ENCODE measurements around the gene GCAT.
"Not testable (repeated sequence)": the region's sequence is repeated elsewhere in the genome, so short reads cannot be mapped to it uniquely, and the experiment has no call there.

Gene GCAT

DNA sequence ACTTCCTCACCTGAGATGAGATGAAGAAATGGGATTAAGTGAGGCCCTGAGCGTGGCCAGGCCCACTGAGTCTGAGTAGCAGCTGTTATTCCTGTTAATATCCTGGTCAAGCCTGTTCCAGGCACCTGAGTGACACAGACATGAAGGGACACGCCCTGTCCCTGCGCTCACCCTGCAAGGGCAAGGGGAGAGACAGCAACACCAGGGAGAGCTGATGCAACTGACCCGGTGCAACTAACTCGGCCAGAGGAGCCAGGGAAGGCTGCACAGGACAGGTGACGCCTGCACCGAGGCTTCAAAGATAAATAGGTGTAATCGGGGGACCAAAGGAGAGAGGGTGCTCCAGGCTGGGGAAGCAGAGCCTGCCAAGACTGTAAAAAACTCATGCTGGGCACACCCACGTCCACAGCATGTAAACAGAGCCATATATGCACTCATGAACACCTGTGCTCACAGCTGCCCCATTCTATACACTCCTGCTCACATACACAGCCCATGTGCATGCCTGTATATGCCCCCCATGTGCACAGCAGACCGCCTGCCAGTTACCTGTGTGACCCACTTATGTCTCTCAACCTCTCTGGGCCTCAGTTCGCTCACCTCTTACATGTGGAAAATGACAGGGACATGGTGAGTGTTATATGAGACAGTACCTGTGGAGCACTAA is 22.8 kb upstream of the GCAT start:
- no peak for TF ChIP-seq ESRRG (CRISPR knock-in tag; IDR thresholded peaks at IDR 0.05)
- no peak for TF ChIP-seq ISL1 (CRISPR knock-in tag; IDR thresholded peaks at IDR 0.05)
- TF ChIP-seq GLIS3 (CRISPR knock-in tag; IDR thresholded peaks at IDR 0.05) = no peak
- TF ChIP-seq ZNF565 (CRISPR knock-in tag; conservative IDR thresholded peaks at IDR 0.05; ENCODE audit: low read depth) = no peak
- no peak for TF ChIP-seq PPARA (CRISPR knock-in tag; IDR thresholded peaks at IDR 0.05; ENCODE audit: borderline replicate concordance)
- TF ChIP-seq ZFP30 (CRISPR knock-in tag; IDR thresholded peaks at IDR 0.05) = no peak
- TF ChIP-seq, protein P1, sequence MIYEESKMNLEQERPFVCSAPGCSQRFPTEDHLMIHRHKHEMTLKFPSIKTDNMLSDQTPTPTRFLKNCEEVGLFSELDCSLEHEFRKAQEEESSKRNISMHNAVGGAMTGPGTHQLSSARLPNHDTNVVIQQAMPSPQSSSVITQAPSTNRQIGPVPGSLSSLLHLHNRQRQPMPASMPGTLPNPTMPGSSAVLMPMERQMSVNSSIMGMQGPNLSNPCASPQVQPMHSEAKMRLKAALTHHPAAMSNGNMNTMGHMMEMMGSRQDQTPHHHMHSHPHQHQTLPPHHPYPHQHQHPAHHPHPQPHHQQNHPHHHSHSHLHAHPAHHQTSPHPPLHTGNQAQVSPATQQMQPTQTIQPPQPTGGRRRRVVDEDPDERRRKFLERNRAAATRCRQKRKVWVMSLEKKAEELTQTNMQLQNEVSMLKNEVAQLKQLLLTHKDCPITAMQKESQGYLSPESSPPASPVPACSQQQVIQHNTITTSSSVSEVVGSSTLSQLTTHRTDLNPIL (CRISPR knock-in tag; IDR thresholded peaks at IDR 0.05; ENCODE audit: low read depth) = no peak
- TF ChIP-seq BACH2 (CRISPR knock-in tag; IDR thresholded peaks at IDR 0.05; ENCODE audit: borderline replicate concordance) = no peak
- no peak for TF ChIP-seq TOX (CRISPR knock-in tag; IDR thresholded peaks at IDR 0.05; ENCODE audit: borderline replicate concordance)
- TF ChIP-seq, protein P2, sequence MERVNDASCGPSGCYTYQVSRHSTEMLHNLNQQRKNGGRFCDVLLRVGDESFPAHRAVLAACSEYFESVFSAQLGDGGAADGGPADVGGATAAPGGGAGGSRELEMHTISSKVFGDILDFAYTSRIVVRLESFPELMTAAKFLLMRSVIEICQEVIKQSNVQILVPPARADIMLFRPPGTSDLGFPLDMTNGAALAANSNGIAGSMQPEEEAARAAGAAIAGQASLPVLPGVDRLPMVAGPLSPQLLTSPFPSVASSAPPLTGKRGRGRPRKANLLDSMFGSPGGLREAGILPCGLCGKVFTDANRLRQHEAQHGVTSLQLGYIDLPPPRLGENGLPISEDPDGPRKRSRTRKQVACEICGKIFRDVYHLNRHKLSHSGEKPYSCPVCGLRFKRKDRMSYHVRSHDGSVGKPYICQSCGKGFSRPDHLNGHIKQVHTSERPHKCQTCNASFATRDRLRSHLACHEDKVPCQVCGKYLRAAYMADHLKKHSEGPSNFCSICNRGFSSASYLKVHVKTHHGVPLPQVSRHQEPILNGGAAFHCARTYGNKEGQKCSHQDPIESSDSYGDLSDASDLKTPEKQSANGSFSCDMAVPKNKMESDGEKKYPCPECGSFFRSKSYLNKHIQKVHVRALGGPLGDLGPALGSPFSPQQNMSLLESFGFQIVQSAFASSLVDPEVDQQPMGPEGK (CRISPR knock-in tag; IDR thresholded peaks at IDR 0.05; ENCODE audit: borderline replicate concordance) = no peak
- no peak; the same call in 2 of the 3 replicates for ATAC-seq

DNA sequence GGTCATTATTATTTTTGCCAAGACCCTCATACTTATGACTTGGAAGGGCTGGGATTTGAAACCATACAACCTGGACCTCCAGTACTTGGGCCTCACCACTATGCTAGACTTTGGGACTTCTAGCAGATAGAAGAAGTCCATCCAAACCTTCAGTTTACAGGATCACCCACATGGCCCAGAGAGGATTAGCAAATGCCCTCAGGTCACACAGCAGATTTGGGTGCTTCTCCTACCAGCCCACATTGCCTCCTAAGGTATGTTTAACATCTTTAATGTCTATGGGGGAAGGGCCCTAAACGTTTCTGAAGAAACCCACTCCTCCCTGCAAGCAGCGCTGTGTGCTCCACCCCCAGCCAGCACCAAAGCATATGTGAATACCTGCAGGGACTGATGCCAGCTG is 17.5 kb upstream of the GCAT start:
- ATAC-seq = no peak
- no peak for TF ChIP-seq ZNF565 (CRISPR knock-in tag; conservative IDR thresholded peaks at IDR 0.05; ENCODE audit: low read depth)
- no peak for TF ChIP-seq RARB (CRISPR knock-in tag; IDR thresholded peaks at IDR 0.05)
- TF ChIP-seq TCF4 (CRISPR knock-in tag; IDR thresholded peaks at IDR 0.05; ENCODE audit: borderline replicate concordance) = no peak

DNA sequence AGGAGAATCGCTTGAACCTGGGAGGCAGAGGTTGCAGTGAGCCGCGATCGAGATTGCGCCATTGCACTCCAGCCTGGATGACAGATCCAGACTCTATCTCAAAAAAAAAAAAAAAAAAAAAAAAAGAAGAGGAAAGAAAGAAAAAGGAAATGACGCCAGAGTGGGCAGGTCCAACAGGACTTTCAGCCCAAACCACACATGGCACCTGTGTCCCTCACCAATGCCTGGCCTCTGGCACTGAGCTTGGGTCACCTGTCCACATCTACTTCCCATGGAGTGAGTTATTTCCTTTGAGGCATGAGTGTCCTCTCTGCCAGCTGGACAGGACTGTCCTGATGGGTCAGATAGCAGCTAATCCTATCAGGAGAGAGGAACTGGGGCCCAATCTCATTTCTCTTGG is 15.2 kb upstream of the GCAT start:
- TF ChIP-seq ZNF70 (CRISPR knock-in tag; IDR thresholded peaks at IDR 0.05) (no peak), TCF4 (CRISPR knock-in tag; IDR thresholded peaks at IDR 0.05; ENCODE audit: borderline replicate concordance) (no peak), ISL1 (CRISPR knock-in tag; IDR thresholded peaks at IDR 0.05) (no peak), ZNF565 (CRISPR knock-in tag; conservative IDR thresholded peaks at IDR 0.05; ENCODE audit: low read depth) (no peak)
- TF ChIP-seq, protein P2 (CRISPR knock-in tag; IDR thresholded peaks at IDR 0.05; ENCODE audit: borderline replicate concordance) = no peak
- no peak for ATAC-seq

DNA sequence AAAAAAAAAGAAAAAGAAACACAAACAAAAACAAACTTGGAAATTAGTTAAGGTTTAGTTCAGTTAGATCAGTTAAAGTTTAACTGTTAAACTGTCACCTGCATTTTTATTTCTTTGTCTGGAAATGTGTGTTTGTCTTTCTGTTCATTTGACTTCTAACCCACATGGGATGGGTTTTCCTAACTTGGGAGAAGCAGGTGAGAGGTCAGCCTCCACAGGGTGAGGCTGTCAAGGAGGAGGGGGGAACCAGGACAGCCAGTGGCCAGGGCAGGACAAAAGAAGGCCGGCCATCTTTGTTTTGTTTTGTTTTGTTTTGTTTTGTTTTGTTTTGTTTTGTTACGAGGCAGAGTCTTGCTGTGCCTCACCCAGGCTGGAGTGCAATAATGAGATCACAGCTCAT is 13.4 kb upstream of the GCAT start:
- ATAC-seq = no peak
- no peak for TF ChIP-seq ESRRG (CRISPR knock-in tag; IDR thresholded peaks at IDR 0.05)

DNA sequence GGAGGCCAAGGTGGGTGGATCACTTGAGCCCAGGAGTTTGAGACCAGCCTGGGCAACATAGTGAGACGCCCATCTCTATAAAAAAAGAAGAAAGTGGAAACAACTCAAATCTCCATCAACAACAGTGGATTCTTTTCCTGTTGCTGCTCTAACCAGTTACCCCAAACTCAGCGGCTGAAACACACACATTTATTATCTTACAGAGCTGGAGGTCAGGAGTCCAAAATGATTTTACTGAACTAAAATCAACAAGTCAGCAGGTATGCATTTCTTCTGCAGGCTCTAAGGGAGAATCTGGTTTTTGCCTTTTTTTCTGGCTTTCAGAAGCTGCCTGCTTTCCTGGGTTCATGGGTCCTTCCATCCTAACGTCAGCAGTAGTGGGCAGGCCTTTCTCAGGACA is 11.7 kb upstream of the GCAT start:
- no peak for ATAC-seq
- TF ChIP-seq ZFP30 (CRISPR knock-in tag; IDR thresholded peaks at IDR 0.05) (no peak), PPARA (CRISPR knock-in tag; IDR thresholded peaks at IDR 0.05; ENCODE audit: borderline replicate concordance) (no peak), BACH2 (CRISPR knock-in tag; IDR thresholded peaks at IDR 0.05; ENCODE audit: borderline replicate concordance) (no peak), OSR1 (CRISPR knock-in tag; IDR thresholded peaks at IDR 0.05) (no peak), ZNF8 (CRISPR knock-in tag; IDR thresholded peaks at IDR 0.05) (no peak)

DNA sequence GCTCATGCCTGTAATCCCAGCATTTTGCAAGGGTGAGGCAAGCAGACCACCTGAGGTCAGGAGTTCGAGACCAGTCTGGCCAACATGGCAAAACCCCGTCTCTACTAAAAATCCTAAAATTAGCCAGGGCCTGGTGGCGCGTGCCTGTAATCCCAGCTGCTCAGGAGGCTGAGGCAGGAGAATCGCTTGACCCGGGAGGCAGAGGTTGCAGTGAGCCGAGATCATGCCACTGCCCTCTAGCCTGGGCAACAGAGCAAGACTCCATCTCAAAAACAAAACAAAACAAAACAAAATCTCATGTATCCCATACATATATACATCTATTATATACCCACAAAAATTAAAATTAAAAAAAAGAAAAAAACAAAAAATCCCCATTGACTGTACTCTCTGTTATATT is 10.5 kb upstream of the GCAT start:
- not testable (repeated sequence) for ATAC-seq

DNA sequence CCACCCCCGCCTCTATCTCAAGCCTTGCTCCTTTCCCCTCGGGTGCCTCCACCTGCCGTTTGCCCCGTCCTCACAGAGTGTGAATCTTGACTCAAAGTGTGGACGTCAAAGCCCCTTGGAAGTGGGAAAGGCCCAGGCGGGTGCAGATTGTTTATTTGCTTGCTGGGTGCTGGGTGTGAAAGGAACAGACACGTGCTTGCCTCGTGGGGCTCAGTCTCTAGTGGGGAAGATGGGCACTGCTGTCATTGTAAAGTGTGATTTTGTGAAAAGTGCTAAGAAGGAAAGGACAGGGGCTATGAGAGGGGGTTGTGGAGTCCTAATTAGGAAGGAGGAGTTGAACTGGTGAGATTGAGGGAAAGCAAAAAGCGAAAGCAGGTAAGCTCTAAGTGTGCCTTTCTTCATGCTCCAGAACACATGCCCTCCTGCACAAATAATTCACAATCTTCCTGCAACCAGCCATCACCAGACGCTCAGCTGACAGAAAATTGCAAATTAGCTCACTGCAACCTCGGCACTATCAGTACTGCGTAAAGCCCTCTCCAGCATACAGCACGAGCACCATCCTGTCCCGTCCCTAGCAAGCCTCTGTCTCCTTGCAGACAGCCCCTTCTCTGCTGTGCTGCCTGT is 9.7 kb upstream of the GCAT start:
- ATAC-seq = no peak
- TF ChIP-seq, protein P3, sequence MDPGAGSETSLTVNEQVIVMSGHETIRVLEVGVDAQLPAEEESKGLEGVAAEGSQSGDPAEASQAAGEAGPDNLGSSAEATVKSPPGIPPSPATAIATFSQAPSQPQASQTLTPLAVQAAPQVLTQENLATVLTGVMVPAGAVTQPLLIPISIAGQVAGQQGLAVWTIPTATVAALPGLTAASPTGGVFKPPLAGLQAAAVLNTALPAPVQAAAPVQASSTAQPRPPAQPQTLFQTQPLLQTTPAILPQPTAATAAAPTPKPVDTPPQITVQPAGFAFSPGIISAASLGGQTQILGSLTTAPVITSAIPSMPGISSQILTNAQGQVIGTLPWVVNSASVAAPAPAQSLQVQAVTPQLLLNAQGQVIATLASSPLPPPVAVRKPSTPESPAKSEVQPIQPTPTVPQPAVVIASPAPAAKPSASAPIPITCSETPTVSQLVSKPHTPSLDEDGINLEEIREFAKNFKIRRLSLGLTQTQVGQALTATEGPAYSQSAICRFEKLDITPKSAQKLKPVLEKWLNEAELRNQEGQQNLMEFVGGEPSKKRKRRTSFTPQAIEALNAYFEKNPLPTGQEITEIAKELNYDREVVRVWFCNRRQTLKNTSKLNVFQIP (CRISPR knock-in tag; IDR thresholded peaks at IDR 0.05; ENCODE audit: borderline replicate concordance, low read depth) = no peak
- TF ChIP-seq ZNF565 (CRISPR knock-in tag; conservative IDR thresholded peaks at IDR 0.05; ENCODE audit: low read depth) = no peak
- no peak for TF ChIP-seq ZFP30 (CRISPR knock-in tag; IDR thresholded peaks at IDR 0.05)
- TF ChIP-seq, protein P4, sequence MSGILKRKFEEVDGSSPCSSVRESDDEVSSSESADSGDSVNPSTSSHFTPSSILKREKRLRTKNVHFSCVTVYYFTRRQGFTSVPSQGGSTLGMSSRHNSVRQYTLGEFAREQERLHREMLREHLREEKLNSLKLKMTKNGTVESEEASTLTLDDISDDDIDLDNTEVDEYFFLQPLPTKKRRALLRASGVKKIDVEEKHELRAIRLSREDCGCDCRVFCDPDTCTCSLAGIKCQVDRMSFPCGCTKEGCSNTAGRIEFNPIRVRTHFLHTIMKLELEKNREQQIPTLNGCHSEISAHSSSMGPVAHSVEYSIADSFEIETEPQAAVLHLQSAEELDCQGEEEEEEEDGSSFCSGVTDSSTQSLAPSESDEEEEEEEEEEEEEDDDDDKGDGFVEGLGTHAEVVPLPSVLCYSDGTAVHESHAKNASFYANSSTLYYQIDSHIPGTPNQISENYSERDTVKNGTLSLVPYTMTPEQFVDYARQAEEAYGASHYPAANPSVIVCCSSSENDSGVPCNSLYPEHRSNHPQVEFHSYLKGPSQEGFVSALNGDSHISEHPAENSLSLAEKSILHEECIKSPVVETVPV (CRISPR knock-in tag; IDR thresholded peaks at IDR 0.05) = no peak
- no peak for TF ChIP-seq ZFP3 (CRISPR knock-in tag; IDR thresholded peaks at IDR 0.05)
- TF ChIP-seq BACH2 (CRISPR knock-in tag; IDR thresholded peaks at IDR 0.05; ENCODE audit: borderline replicate concordance) = no peak
- no peak for TF ChIP-seq CSDC2 (CRISPR knock-in tag; IDR thresholded peaks at IDR 0.05)
- TF ChIP-seq TCF4 (CRISPR knock-in tag; IDR thresholded peaks at IDR 0.05; ENCODE audit: borderline replicate concordance) = no peak
- no peak for TF ChIP-seq PPARA (CRISPR knock-in tag; IDR thresholded peaks at IDR 0.05; ENCODE audit: borderline replicate concordance)
- TF ChIP-seq, protein P2 (CRISPR knock-in tag; IDR thresholded peaks at IDR 0.05; ENCODE audit: borderline replicate concordance) = no peak

Data from SK-N-SH treated with all-trans-retinoic acid at 6 μM for 48 hours (cell line).